ENCODE results near the gene CLIC1. TPM values are rescaled to one million over a fixed set of nuclear protein-coding genes. Genes with fewer than 3 reads are reported as not detected.

CLIC1 gene
- polyA plus RNA-seq, 4 donors: 400 to 576 (median 535) TPM

GRCh38 chr6:31752739-31753319 is 16.5 kb upstream of the CLIC1 start:
- WGBS, 3 donors: 75 to 80% (median 76%) methylated on average over 8 of the region's 8 CpGs
- FAIRE-seq: no peak

GRCh38 chr6:31750411-31751022 is 14.2 kb upstream of the CLIC1 start:
- WGBS, 3 donors: 65 to 80% (median 68%) methylated on average over 7 of the region's 7 CpGs
- DNase-seq: no peak
- no peak for FAIRE-seq
- no peak overlapping the region for H3K27ac ChIP-seq (ENCODE audit: low read depth in 1 of 3, low read length in 2 of 3)
- peaks cover 0 to 24% (median 2%) of the 10 kb centered on the region in 3 donors for H3K36me3 ChIP-seq (ENCODE audit: control insufficient read depth in 3 of 3, insufficient read depth in 2 of 3, low read depth in 1 of 3, low read length in 3 of 3)
- no peaks in the 10 kb centered on the region for H3K4me1 ChIP-seq (ENCODE audit: control insufficient read depth in 3 of 3, insufficient read depth in 2 of 3, low read depth in 1 of 3, low read length in 2 of 3)
- no peaks in the 10 kb centered on the region for H3K27me3 ChIP-seq (ENCODE audit: control insufficient read depth in 3 of 3, insufficient read depth in 3 of 3, low read length in 3 of 3)
- no peaks in the 10 kb centered on the region for H3K9me3 ChIP-seq (ENCODE audit: control insufficient read depth in 2 of 2, insufficient read depth in 1 of 2, low read depth in 1 of 2, low read length in 1 of 2)
- H3K4me3 ChIP-seq (ENCODE audit: low read depth in 1 of 3, low read length in 3 of 3): no peak overlapping the region

More at GRCh38 chr6:31752739-31753319, 16.5 kb upstream of the CLIC1 start:
- H3K27ac ChIP-seq (ENCODE audit: low read depth in 1 of 3, low read length in 2 of 3): no peak overlapping the region
- DNase-seq: no peak
- no peak overlapping the region for H3K4me3 ChIP-seq (ENCODE audit: low read depth in 1 of 3, low read length in 3 of 3)
- H3K4me1 ChIP-seq (ENCODE audit: control insufficient read depth in 3 of 3, insufficient read depth in 2 of 3, low read depth in 1 of 3, low read length in 2 of 3): no peaks in the 10 kb centered on the region
- H3K9me3 ChIP-seq (ENCODE audit: control insufficient read depth in 2 of 2, insufficient read depth in 1 of 2, low read depth in 1 of 2, low read length in 1 of 2): no peaks in the 10 kb centered on the region
- no peaks in the 10 kb centered on the region for H3K27me3 ChIP-seq (ENCODE audit: control insufficient read depth in 3 of 3, insufficient read depth in 3 of 3, low read length in 3 of 3)
- H3K36me3 ChIP-seq (ENCODE audit: control insufficient read depth in 3 of 3, insufficient read depth in 2 of 3, low read depth in 1 of 3, low read length in 3 of 3): peaks cover 0 to 9% (median 0%) of the 10 kb centered on the region in 3 donors

GRCh38 chr6:31749301-31750036 is 13.1 kb upstream of the CLIC1 start:
- no peaks in the 10 kb centered on the region for H3K4me1 ChIP-seq (ENCODE audit: control insufficient read depth in 3 of 3, insufficient read depth in 2 of 3, low read depth in 1 of 3, low read length in 2 of 3)
- no peaks in the 10 kb centered on the region for H3K27me3 ChIP-seq (ENCODE audit: control insufficient read depth in 3 of 3, insufficient read depth in 3 of 3, low read length in 3 of 3)
- no peaks in the 10 kb centered on the region for H3K9me3 ChIP-seq (ENCODE audit: control insufficient read depth in 2 of 2, insufficient read depth in 1 of 2, low read depth in 1 of 2, low read length in 1 of 2)
- 84 to 89% (median 88%) methylated on average over 8 of the region's 8 CpGs for WGBS, 3 donors
- H3K27ac ChIP-seq (ENCODE audit: low read depth in 1 of 3, low read length in 2 of 3): no peak overlapping the region
- H3K36me3 ChIP-seq (ENCODE audit: control insufficient read depth in 3 of 3, insufficient read depth in 2 of 3, low read depth in 1 of 3, low read length in 3 of 3): peaks cover 0 to 24% (median 2%) of the 10 kb centered on the region in 3 donors
- no peak for DNase-seq
- no peak for FAIRE-seq
- H3K4me3 ChIP-seq (ENCODE audit: low read depth in 1 of 3, low read length in 3 of 3): no peak overlapping the region

DNA sequence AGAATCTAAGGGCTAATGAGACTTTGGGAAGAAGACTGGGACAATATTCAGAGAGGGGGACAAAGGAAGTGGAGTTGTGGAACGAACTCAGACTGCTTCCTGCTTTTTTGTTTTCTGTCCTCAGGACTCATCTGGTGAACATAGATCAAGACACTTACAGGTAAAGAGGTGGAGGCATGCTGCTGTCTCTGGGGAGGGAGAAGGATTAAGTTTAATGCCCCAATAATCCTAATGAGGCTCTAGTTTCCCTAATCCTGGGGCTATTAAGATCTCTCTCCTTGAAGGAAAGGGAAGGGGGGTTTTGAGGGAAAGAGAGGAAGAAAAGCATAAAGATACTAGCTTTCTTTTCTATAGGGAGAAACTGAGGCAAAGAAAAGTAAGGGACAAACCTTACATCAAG is 8.1 kb upstream of the CLIC1 start:
- 78 to 82% (median 79%) methylated on average over 1 of the region's 1 CpG for WGBS, 3 donors
- H3K9me3 ChIP-seq (ENCODE audit: control insufficient read depth in 2 of 2, insufficient read depth in 1 of 2, low read depth in 1 of 2, low read length in 1 of 2): no peaks in the 10 kb centered on the region
- no peak for DNase-seq
- H3K27ac ChIP-seq (ENCODE audit: low read depth in 1 of 3, low read length in 2 of 3): no peak overlapping the region
- H3K36me3 ChIP-seq (ENCODE audit: control insufficient read depth in 3 of 3, insufficient read depth in 2 of 3, low read depth in 1 of 3, low read length in 3 of 3): peaks cover 0 to 39% (median 2%) of the 10 kb centered on the region in 3 donors
- H3K4me1 ChIP-seq (ENCODE audit: control insufficient read depth in 3 of 3, insufficient read depth in 2 of 3, low read depth in 1 of 3, low read length in 2 of 3): peaks cover 0 to 12% (median 0%) of the 10 kb centered on the region in 3 donors
- H3K27me3 ChIP-seq (ENCODE audit: control insufficient read depth in 3 of 3, insufficient read depth in 3 of 3, low read length in 3 of 3): no peaks in the 10 kb centered on the region
- no peak overlapping the region for H3K4me3 ChIP-seq (ENCODE audit: low read depth in 1 of 3, low read length in 3 of 3)
- FAIRE-seq: no peak

DNA sequence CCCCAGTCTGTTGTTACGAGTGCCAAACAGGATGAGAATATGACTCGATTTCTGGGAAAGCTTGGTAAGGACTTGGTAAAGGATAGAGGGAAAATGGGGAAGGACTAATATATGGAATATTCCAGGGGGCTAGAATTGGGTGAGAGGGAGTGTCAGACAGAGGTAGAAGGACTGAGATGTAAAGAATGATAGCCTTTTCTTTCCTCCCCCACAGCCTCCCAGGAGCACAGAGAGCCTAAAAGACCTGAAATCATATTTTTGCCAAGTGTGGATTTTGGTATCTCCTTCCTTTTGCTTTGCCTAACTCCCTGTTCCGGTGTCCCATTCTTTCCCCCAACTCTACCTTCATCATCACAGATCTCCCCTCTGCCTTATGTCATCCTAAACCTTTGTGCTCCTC is 6.6 kb upstream of the CLIC1 start:
- DNase-seq: no peak
- no peak overlapping the region for H3K27ac ChIP-seq (ENCODE audit: low read depth in 1 of 3, low read length in 2 of 3)
- no peak overlapping the region for H3K4me3 ChIP-seq (ENCODE audit: low read depth in 1 of 3, low read length in 3 of 3)
- 91 to 96% (median 92%) methylated on average over 3 of the region's 3 CpGs for WGBS, 3 donors
- H3K36me3 ChIP-seq (ENCODE audit: control insufficient read depth in 3 of 3, insufficient read depth in 2 of 3, low read depth in 1 of 3, low read length in 3 of 3): peaks cover 0 to 36% (median 2%) of the 10 kb centered on the region in 3 donors
- no peak for FAIRE-seq
- H3K9me3 ChIP-seq (ENCODE audit: control insufficient read depth in 2 of 2, insufficient read depth in 1 of 2, low read depth in 1 of 2, low read length in 1 of 2): no peaks in the 10 kb centered on the region
- peaks cover 2 to 28% (median 3%) of the 10 kb centered on the region in 3 donors for H3K4me1 ChIP-seq (ENCODE audit: control insufficient read depth in 3 of 3, insufficient read depth in 2 of 3, low read depth in 1 of 3, low read length in 2 of 3)
- no peaks in the 10 kb centered on the region for H3K27me3 ChIP-seq (ENCODE audit: control insufficient read depth in 3 of 3, insufficient read depth in 3 of 3, low read length in 3 of 3)

GRCh38 chr6:31741815-31742214 is 5.5 kb upstream of the CLIC1 start:
- 66 to 85% (median 78%) methylated on average over 2 of the region's 2 CpGs for WGBS, 3 donors
- DNase-seq (no peak), FAIRE-seq (no peak)
- Histone ChIP-seq H3K4me1 (ENCODE audit: control insufficient read depth in 3 of 3, insufficient read depth in 2 of 3, low read depth in 1 of 3, low read length in 2 of 3) (peaks cover 3 to 38% (median 8%) of the 10 kb centered on the region in 3 donors), H3K9me3 (ENCODE audit: control insufficient read depth in 2 of 2, insufficient read depth in 1 of 2, low read depth in 1 of 2, low read length in 1 of 2) (no peaks in the 10 kb centered on the region), H3K27ac (ENCODE audit: low read depth in 1 of 3, low read length in 2 of 3) (no peak overlapping the region), H3K4me3 (ENCODE audit: low read depth in 1 of 3, low read length in 3 of 3) (no peak overlapping the region), H3K36me3 (ENCODE audit: control insufficient read depth in 3 of 3, insufficient read depth in 2 of 3, low read depth in 1 of 3, low read length in 3 of 3) (peaks cover 0 to 27% (median 0%) of the 10 kb centered on the region in 3 donors), H3K27me3 (ENCODE audit: control insufficient read depth in 3 of 3, insufficient read depth in 3 of 3, low read length in 3 of 3) (no peaks in the 10 kb centered on the region)

GRCh38 chr6:31740397-31741223 is 4.3 kb upstream of the CLIC1 start:
- no peak for FAIRE-seq
- DNase-seq: peak in 1 of 2 donors; percentile 48
- H3K36me3 ChIP-seq (ENCODE audit: control insufficient read depth in 3 of 3, insufficient read depth in 2 of 3, low read depth in 1 of 3, low read length in 3 of 3): peaks cover 0 to 20% (median 0%) of the 10 kb centered on the region in 3 donors
- no peaks in the 10 kb centered on the region for H3K27me3 ChIP-seq (ENCODE audit: control insufficient read depth in 3 of 3, insufficient read depth in 3 of 3, low read length in 3 of 3)
- H3K4me1 ChIP-seq (ENCODE audit: control insufficient read depth in 3 of 3, insufficient read depth in 2 of 3, low read depth in 1 of 3, low read length in 2 of 3): peaks cover 3 to 41% (median 10%) of the 10 kb centered on the region in 3 donors
- peak overlapping the region; percentile 81 to 98 (median 90) for H3K27ac ChIP-seq (ENCODE audit: low read depth in 1 of 3, low read length in 2 of 3)
- H3K9me3 ChIP-seq (ENCODE audit: control insufficient read depth in 2 of 2, insufficient read depth in 1 of 2, low read depth in 1 of 2, low read length in 1 of 2): no peaks in the 10 kb centered on the region
- peak overlapping the region; percentile 60 to 78 (median 74) for H3K4me3 ChIP-seq (ENCODE audit: low read depth in 1 of 3, low read length in 3 of 3)
- 3 to 9% (median 8%) methylated on average over 29 of the region's 29 CpGs for WGBS, 3 donors

All from small intestine (tissue), 7 donors.